Hair follicle dermal papilla cell (primary cell): ENCODE measurements around the gene MLEC. TPM values are rescaled to one million over a fixed set of nuclear protein-coding genes. Genes with fewer than 3 reads are reported as not detected.

Experiments used
- total RNA-seq: library from RNA; depleted of rRNA; stranded (reverse); fragments of >200 nt; gene quantifications from 2 replicates; pipeline ENCODE4 v1.2.3, GENCODE V29; 2012

MLEC gene, protein sequence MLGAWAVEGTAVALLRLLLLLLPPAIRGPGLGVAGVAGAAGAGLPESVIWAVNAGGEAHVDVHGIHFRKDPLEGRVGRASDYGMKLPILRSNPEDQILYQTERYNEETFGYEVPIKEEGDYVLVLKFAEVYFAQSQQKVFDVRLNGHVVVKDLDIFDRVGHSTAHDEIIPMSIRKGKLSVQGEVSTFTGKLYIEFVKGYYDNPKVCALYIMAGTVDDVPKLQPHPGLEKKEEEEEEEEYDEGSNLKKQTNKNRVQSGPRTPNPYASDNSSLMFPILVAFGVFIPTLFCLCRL
- 113 and 120 TPM in 2 replicates for total RNA-seq

DNA sequence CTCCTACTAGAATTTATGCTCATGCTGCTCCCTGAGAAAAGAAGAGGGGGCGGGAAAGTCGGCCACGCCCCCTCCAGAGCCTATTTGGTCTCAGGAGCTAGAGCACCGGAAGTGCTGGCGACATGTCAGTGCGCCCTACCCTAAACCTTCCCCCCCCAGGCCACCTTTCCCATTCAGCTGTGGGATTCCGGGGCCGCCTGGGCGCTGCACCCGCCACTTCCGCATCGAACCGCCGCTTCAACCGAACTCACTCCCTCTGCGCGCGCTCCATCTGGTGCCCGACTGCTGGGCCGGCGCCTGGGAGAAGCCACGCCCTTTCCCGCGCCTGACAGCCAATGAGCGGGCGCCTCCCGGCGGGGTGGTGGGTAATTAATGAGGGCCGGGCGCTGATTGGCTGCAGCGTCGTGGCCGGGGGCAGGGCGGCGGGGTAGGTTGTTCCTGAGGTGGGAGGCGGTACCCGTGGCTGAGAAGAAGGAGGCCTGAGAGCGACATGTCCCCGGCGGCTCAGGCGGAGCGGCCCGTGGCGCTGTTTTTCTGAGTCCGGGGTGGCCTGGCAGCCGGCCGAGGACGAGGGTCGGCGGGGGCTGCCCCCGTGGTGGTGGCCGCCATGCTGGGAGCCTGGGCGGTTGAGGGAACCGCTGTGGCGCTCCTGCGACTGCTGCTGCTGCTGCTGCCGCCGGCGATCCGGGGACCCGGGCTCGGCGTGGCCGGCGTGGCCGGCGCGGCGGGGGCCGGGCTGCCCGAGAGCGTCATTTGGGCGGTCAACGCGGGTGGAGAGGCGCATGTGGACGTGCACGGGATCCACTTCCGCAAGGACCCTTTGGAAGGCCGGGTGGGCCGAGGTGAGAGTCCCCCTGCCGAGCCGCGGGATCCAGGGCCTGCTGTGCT, at the start of gene MLEC:
Gene MLEC (plus strand): TSS at position 460 of the 888 bp plus-strand sequence. CDS start 148 bp downstream, at position 608.

DNA sequence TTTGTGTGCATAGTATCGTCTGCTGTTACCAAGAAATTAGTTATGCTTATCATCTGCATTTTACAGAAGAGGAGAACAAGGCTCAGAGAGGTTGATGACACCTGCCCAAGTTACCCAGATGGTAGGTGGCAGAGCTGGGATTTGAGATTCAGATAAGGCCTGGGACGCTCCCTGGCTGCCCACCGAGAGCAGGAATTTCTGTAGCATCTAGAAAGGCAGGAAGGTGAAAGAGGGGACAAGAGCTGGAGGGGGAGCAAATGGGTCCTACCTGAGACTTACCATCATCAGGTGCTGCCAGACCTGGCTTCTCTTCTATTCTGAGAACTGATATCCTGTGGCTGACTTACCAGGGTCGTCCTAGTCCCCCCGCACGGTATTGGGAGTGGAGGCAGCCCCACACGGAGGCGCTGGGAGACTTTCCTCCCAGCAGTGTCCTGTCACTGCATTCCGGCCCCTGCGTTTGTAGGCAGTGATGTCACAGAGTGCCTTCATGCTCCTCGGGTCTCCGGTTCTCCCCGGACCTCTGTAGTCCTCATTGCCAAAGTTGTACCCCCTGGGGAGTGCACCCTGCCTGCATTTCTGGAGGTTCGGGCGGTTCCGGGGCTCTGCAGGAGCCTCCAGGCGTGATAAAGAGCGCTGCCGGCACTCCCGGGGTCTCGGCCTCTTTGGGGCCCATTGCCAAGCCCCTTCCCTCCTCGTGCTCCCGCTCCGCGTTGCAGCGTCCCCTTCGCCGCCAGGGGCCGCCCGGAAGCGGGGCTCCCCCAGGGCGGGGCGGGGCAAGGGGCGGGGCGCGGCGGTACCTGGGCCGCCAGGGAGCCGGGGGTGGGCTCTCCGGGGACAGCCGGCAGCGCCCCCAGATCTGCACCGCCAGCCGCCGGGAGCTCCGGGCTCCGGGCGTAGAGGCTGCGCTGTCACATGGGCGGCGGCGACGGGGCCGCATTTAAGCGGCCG, 46.9 kb upstream of the MLEC start, which contains the start of gene CABP1:
Gene CABP1 (plus strand): TSS at position 856 of the 951 bp plus-strand sequence. CDS start 60 bp downstream, at position 916.

DNA sequence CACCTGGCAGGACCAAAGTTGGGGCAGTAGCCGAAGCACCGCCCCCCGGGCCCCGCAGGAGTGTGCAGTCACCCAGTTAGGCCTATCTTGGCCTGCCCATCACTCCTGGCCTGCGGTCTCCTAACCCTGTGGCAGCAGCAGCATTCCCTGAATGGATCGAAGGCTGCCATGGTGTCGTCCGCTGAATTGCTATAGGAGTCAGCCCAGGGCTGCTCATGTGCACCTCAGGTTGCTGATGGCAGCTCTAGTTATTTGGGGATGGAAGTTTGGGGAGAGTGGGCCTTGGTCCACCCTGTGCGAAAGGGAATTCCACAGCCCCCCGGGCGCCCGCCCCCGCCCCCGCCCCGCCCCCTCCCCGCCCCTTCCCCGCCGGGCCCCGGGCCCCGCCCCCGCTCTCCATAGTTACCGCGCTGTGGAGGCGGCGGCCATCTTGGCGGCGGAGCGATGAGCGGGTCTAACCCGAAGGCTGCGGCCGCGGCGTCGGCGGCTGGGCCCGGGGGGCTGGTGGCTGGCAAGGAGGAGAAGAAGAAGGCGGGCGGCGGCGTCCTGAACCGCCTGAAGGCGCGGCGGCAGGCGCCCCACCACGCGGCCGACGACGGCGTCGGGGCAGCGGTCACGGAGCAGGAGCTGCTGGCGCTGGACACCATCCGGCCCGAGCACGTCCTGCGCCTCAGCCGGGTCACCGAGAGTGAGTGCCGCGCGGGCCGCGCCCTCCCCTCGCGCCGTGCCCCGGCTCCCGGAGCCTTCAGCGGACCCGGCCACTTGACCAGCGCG, 23.3 kb downstream of the MLEC start, which contains the start of gene UNC119B:
Gene UNC119B (plus strand): TSS at position 428 of the 774 bp plus-strand sequence. CDS start 17 bp downstream, at position 445.

DNA sequence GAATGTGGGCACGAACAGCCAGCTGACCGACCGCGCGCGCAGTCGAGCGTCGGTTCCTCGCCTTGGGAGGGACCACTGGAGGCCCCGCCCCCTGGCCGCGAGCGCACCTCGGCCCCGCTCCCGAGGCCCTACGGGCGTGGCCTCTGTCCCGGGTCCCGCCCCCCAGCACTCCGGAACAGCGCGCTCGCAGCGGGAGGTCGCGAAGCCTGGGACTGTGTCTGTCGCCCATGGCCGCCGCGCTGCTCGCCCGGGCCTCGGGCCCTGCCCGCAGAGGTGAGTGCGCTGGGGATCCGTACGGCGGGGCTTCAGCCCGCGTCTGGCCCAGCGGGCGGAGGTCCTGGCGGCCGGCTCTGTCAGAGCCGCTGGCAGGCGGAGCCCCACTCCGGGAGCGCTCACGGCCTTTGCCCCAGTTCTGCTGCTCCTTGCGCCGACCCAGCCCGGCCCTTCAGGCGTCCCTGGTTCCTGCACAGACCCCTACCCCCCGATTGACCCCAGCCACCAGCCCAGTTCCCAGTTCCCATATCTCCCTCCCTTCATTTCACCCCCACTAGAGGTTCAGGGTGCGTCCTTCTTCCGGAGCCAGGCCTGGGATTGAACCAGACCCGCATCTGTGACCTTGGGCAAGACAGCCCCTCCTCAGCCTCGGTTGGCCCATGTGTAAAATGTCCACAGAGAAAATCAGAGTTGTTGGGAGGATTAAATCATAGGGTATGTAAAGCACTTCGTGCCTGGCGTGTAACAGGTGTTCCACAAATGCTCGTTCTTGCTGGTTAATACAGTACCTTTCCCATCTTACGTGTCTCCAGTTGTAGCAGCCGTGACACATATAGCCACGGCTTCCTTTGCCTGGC, 38.9 kb downstream of the MLEC start, which contains the start of gene ACADS:
Gene ACADS (plus strand): TSS at position 168 of the 851 bp plus-strand sequence. CDS start 60 bp downstream, at position 228.

Other genes starting within 250 kb of the MLEC start
- 144 and 258 TPM in 2 replicates for gene COX6A1, start 249.0 kb upstream of the MLEC start, total RNA-seq
- gene TRIAP1, start 240.8 kb upstream of the MLEC start, total RNA-seq, result 13.5 and 20.2 TPM in 2 replicates
- gene GATC, start 240.7 kb upstream of the MLEC start, total RNA-seq, result 15.3 and 20.0 TPM in 2 replicates
- gene SRSF9, start 217.4 kb upstream of the MLEC start, total RNA-seq, result 82.2 and 87.6 TPM in 2 replicates
- gene DYNLL1, start 191.0 kb upstream of the MLEC start, total RNA-seq, result 146 and 173 TPM in 2 replicates
- gene COQ5, start 158.0 kb upstream of the MLEC start, total RNA-seq, result 23.7 and 24.3 TPM in 2 replicates
- 98.4 and 117 TPM in 2 replicates for gene RNF10, start 152.8 kb upstream of the MLEC start, total RNA-seq
- 11.5 and 18.5 TPM in 2 replicates for gene POP5, start 105.7 kb upstream of the MLEC start, total RNA-seq
- 0.24 and 0.32 TPM in 2 replicates for gene CABP1, start 46.5 kb upstream of the MLEC start, total RNA-seq
- gene UNC119B, start 23.3 kb downstream of the MLEC start, total RNA-seq, result 20.3 and 24.8 TPM in 2 replicates
- 17.7 and 18.7 TPM in 2 replicates for gene ACADS, start 38.7 kb downstream of the MLEC start, total RNA-seq
- 6.6 and 9.7 TPM in 2 replicates for gene SPPL3, start 217.2 kb downstream of the MLEC start, total RNA-seq